Caco-2 (cell line): ENCODE data around the gene MAGI1. TPM values are rescaled to one million over a fixed set of nuclear protein-coding genes. Genes with fewer than 3 reads are reported as not detected.

ENCODE experiments used
- BruUV-seq: library from RNA; stranded (reverse); fragments of 400-500 nt; replicated peaks from 2 replicates; lab custom pipeline; 2021; lab: Mats Ljungman, UMichigan
- CTCF ChIA-PET: fragments of 300-600 bp; sonication (Branson Sonifier 250); formaldehyde crosslinking; loops from one replicate; lab custom pipeline; 2022; ENCODE audit warnings: antibody characterized with exemption; lab: Charles Lee
- POLR2A ChIA-PET: fragments of 300-600 bp; sonication (Branson Sonifier 250); formaldehyde crosslinking; loops from one replicate; lab custom pipeline; 2022; ENCODE audit warnings: antibody characterized with exemption; lab: Charles Lee
- DNase-seq, 2 experiments: peaks; one replicate each; pipeline versions ENCODE4 v3.0.0 to v3.0.0-alpha.2; 2020 to 2022
- H3K27me3 ChIP-seq: replicated peaks from 2 replicates; pipeline ENCODE4 v1.6.0; 2011; ENCODE audit warnings: low read length; ENCODE audit not compliant: control insufficient read depth, insufficient read depth
- H3K36me3 ChIP-seq: 2 replicates; pipeline ENCODE4 v1.5.1; 2011; ENCODE audit warnings: low read length; ENCODE audit not compliant: control insufficient read depth, insufficient read depth
- H3K4me1 ChIP-seq: fragments of 250-450 bp; sonication (Bioruptor Pico); 2 replicates; pipeline ENCODE4 v1.5.1; 2020; ENCODE audit warnings: mild to moderate bottlenecking
- H3K4me3 ChIP-seq: 2 replicates; pipeline ENCODE4 v1.5.1; 2011; ENCODE audit warnings: low read depth, mild to moderate bottlenecking, control low read depth, low read length
- H3K9me3 ChIP-seq: fragments of 250-450 bp; sonication (Bioruptor Pico); 2 replicates; pipeline ENCODE4 v1.5.1; 2020; ENCODE audit warnings: mild to moderate bottlenecking, moderate library complexity
- H3K27ac Mint-ChIP-seq: one replicate; pipeline ENCODE4 v1.8.0; 2022; ENCODE audit warnings: mixed read lengths; ENCODE audit not compliant: unreplicated experiment
- H3K27me3 Mint-ChIP-seq: one replicate; pipeline ENCODE4 v1.8.0; 2022; ENCODE audit warnings: mixed read lengths; ENCODE audit not compliant: insufficient read depth, unreplicated experiment
- H3K36me3 Mint-ChIP-seq: one replicate; pipeline ENCODE4 v1.8.0; 2022; ENCODE audit warnings: mild to moderate bottlenecking, mixed read lengths; ENCODE audit not compliant: insufficient read depth, unreplicated experiment
- H3K4me1 Mint-ChIP-seq: one replicate; pipeline ENCODE4 v1.8.0; 2022; ENCODE audit warnings: low read depth, mixed read lengths; ENCODE audit not compliant: unreplicated experiment
- H3K4me3 Mint-ChIP-seq: one replicate; pipeline ENCODE4 v1.8.0; 2022; ENCODE audit warnings: mild to moderate bottlenecking, moderate library complexity, mixed read lengths; ENCODE audit not compliant: unreplicated experiment
- H3K9me3 Mint-ChIP-seq: one replicate; pipeline ENCODE4 v1.8.0; 2022; ENCODE audit warnings: mixed read lengths; ENCODE audit not compliant: unreplicated experiment
- CTCF ChIP-seq, 2 experiments: fragments of 200-600 bp in 1 of 2; IDR thresholded peaks; 1 replicate in 1 of 2; 2 replicates in 1 of 2; pipeline versions ENCODE4 v1.5.1 to v1.8.0; 2011 to 2022; ENCODE audit warnings: antibody characterized with exemption in 1 of 2, control low read depth in 1 of 2, inconsistent platforms in 1 of 2, low read depth in 1 of 2, low read length in 1 of 2, mild to moderate bottlenecking in 1 of 2, moderate library complexity in 1 of 2; ENCODE audit not compliant: insufficient read depth in 1 of 2, severe bottlenecking in 1 of 2, unreplicated experiment in 1 of 2
- intact Hi-C: fragments of 100-400 bp; cut with micrococcal nuclease; formaldehyde crosslinking; loops from one replicate; pipeline ENCODE4 v1.10.0; 2022; ENCODE audit not compliant: unreplicated experiment
- total RNA-seq: library from RNA; stranded (reverse); gene quantifications from 2 replicates; pipeline ENCODE4 v1.2.3, GENCODE V29; 2022

MAGI1 gene
- total RNA-seq, 1 experiment from 2014 or later = 64.9 TPM

- no peaks in the 10 kb centered on the region for H3K27me3 Mint-ChIP-seq
- no peak overlapping the region for H3K4me3 Mint-ChIP-seq
- DNase-seq = no peak
- Histone ChIP-seq H3K27me3 (no peaks in the 10 kb centered on the region), H3K4me1 (no peaks in the 10 kb centered on the region), H3K4me3 (no peak overlapping the region), H3K9me3 (no peaks in the 10 kb centered on the region), H3K36me3 (no peaks in the 10 kb centered on the region; the same call in none of the 2 replicates)
- CTCF ChIA-PET = no interaction called here
- intact Hi-C loops = no loop called here
- POLR2A ChIA-PET = no interaction called here
- no peaks in the 10 kb centered on the region for H3K4me1 Mint-ChIP-seq
- no peaks in the 10 kb centered on the region for H3K9me3 Mint-ChIP-seq
- peaks cover 43% of the 10 kb centered on the region for H3K36me3 Mint-ChIP-seq
- H3K27ac Mint-ChIP-seq = no peak overlapping the region
- TF ChIP-seq CTCF (IDR thresholded peaks at IDR 0.05; ENCODE audit: insufficient read depth in 1 of 2, low read depth in 1 of 2, low read length in 1 of 2, severe bottlenecking in 1 of 2, unreplicated experiment in 1 of 2) = no peak
- no TSS peak for BruUV-seq
Observed at GRCh38 chr3:65368866-65369265, 669.9 kb downstream of the MAGI1 start.

DNA sequence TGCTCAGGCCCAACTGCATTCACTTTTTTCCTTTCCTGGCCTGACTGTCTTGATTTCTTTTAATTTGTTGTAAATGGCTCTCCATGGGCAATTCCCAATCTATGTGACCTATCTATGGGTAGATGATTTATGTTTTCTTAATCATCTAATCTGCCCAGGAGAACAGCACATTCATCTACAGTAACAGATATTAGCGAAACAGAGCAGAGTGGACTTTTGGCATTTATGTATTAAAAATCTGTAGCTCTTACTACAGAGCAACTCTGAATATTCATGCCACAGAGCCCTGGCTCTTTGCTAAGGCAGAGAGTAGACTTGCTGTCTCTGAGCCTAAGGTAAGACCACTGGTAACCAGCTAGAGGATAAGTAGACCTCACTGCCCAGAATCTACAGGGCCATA lies 676.0 kb downstream of the MAGI1 start:
- Histone ChIP-seq H3K9me3 (no peaks in the 10 kb centered on the region), H3K4me1 (no peaks in the 10 kb centered on the region), H3K27me3 (no peaks in the 10 kb centered on the region), H3K4me3 (no peak overlapping the region), H3K36me3 (peaks cover 1% of the 10 kb centered on the region; the same call in 1 of the 2 replicates)
- Mint-ChIP-seq H3K4me1 (no peaks in the 10 kb centered on the region), H3K27ac (no peak overlapping the region), H3K9me3 (no peaks in the 10 kb centered on the region), H3K4me3 (no peak overlapping the region), H3K27me3 (no peaks in the 10 kb centered on the region), H3K36me3 (peaks cover 40% of the 10 kb centered on the region)
- DNase-seq = no peak
- ChIA-PET POLR2A (no interaction called here), CTCF (no interaction called here)
- TF ChIP-seq CTCF (IDR thresholded peaks at IDR 0.05; ENCODE audit: insufficient read depth in 1 of 2, low read depth in 1 of 2, low read length in 1 of 2, severe bottlenecking in 1 of 2, unreplicated experiment in 1 of 2) = no peak
- intact Hi-C loops = no loop called here
- BruUV-seq = no TSS peak

DNA sequence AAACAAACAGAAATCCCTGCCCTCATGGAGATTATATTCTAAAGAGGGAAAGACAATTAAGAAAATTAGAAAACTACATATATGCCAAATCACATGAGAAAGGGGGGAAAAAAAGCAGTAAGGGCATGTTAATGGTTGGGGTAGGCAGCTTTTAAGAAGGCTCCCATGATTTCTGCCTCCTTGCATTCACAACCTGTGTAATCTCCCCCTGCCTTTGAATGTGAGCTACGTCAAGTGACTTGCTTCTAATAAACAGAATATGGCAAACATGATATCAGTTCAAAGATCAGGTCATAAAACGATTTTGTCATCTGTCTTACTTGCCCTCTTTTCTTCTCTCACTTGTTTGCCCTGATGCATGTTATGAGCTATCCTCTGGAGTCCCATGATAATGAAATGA lies 677.3 kb downstream of the MAGI1 start:
- Mint-ChIP-seq H3K36me3 (peaks cover 44% of the 10 kb centered on the region), H3K27me3 (no peaks in the 10 kb centered on the region), H3K27ac (no peak overlapping the region), H3K4me1 (no peaks in the 10 kb centered on the region), H3K4me3 (no peak overlapping the region), H3K9me3 (no peaks in the 10 kb centered on the region)
- intact Hi-C loops = no loop called here
- ChIA-PET CTCF (no interaction called here), POLR2A (no interaction called here)
- H3K27me3 ChIP-seq = no peaks in the 10 kb centered on the region
- no peak for TF ChIP-seq CTCF (IDR thresholded peaks at IDR 0.05; ENCODE audit: insufficient read depth in 1 of 2, low read depth in 1 of 2, low read length in 1 of 2, severe bottlenecking in 1 of 2, unreplicated experiment in 1 of 2)
- peaks cover 1% of the 10 kb centered on the region; the same call in 1 of the 2 replicates for H3K36me3 ChIP-seq
- no peaks in the 10 kb centered on the region for H3K9me3 ChIP-seq
- H3K4me3 ChIP-seq = no peak overlapping the region
- BruUV-seq = no TSS peak
- no peaks in the 10 kb centered on the region for H3K4me1 ChIP-seq
- DNase-seq = no peak
